ENCODE measurements around the gene GRK6. TPM values are rescaled to one million over a fixed set of nuclear protein-coding genes. Genes with fewer than 3 reads are reported as not detected.

Gene GRK6
- total and polyA plus RNA-seq, 9 of the 15 experiments (the other 6 are each of a cell fraction or from before 2014, with no cell fraction given) = 0.63 to 122 (median 44.5) TPM

DNA sequence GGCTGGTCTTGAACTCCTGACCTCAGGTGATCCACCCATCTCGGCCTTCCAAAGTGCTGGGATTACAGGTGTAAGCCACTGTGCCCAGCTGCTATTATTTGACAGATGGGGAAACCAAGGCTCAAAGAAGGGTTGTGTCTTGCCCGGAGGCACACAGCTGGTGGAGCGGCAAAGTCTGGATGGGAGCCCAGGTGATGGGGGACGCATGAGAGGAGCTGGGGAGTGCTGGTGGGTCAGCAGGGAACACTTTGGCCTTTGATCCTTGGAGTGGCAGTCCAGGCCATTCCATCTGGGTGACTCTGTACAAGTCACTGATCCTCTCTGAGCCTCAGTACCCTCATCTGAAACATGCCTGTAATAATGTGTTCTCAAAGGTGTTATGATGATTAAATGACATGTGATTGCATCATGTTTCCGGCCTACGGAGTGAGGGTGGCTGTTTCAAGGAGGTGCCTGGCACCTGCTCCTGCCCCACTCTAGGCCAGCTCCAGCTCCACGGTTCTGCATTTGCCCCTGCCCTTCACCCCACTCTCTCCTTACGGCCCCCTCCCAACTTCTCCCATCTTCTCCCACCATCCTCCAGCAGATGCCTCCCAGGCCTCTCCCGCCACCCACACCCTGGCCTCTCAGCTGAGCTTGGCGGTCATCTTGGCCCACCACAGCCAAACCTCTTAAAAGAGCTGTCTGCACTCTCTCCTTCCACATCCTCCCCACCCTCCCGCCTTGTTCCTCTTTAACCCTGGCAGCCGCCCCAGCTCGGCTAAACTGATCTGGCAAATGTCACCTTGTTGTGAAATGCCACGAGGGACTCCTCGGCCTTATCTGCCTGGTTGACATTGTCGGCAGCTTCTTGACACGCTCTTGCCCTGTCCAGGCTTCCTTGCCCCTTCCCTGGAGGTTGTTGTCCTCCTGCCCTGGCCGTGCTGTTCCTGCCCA, 52.5 kb downstream of the GRK6 start (continued):
- TF ChIP-seq, protein P1, sequence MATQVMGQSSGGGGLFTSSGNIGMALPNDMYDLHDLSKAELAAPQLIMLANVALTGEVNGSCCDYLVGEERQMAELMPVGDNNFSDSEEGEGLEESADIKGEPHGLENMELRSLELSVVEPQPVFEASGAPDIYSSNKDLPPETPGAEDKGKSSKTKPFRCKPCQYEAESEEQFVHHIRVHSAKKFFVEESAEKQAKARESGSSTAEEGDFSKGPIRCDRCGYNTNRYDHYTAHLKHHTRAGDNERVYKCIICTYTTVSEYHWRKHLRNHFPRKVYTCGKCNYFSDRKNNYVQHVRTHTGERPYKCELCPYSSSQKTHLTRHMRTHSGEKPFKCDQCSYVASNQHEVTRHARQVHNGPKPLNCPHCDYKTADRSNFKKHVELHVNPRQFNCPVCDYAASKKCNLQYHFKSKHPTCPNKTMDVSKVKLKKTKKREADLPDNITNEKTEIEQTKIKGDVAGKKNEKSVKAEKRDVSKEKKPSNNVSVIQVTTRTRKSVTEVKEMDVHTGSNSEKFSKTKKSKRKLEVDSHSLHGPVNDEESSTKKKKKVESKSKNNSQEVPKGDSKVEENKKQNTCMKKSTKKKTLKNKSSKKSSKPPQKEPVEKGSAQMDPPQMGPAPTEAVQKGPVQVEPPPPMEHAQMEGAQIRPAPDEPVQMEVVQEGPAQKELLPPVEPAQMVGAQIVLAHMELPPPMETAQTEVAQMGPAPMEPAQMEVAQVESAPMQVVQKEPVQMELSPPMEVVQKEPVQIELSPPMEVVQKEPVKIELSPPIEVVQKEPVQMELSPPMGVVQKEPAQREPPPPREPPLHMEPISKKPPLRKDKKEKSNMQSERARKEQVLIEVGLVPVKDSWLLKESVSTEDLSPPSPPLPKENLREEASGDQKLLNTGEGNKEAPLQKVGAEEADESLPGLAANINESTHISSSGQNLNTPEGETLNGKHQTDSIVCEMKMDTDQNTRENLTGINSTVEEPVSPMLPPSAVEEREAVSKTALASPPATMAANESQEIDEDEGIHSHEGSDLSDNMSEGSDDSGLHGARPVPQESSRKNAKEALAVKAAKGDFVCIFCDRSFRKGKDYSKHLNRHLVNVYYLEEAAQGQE (IDR thresholded peaks at IDR 0.05; ENCODE audit: borderline replicate concordance) = no peak
- TF ChIP-seq, protein P1 (CRISPR knock-in tag; IDR thresholded peaks at IDR 0.05; ENCODE audit: low read depth) = no peak
- TF ChIP-seq ILF3 (IDR thresholded peaks at IDR 0.05; ENCODE audit: borderline replicate concordance) = no peak
- peak; percentile 66; the same call in 1 of the 2 replicates for TF ChIP-seq ATF7 (IDR thresholded peaks at IDR 0.05)
- TF ChIP-seq SLC30A9 (CRISPR knock-in tag; IDR thresholded peaks at IDR 0.05) = no peak
- peak; percentile 61; the same call in 1 of the 2 replicates for TF ChIP-seq THRAP3 (IDR thresholded peaks at IDR 0.05; ENCODE audit: borderline replicate concordance)
- no peak for TF ChIP-seq FOXJ2 (tag; IDR thresholded peaks at IDR 0.05)
- TF ChIP-seq DMBX1 (CRISPR knock-in tag; IDR thresholded peaks at IDR 0.05; ENCODE audit: borderline replicate concordance) = peak; percentile 89
- TF ChIP-seq, protein P2, sequence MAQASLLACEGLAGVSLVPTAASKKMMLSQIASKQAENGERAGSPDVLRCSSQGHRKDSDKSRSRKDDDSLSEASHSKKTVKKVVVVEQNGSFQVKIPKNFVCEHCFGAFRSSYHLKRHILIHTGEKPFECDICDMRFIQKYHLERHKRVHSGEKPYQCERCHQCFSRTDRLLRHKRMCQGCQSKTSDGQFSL (CRISPR knock-in tag; IDR thresholded peaks at IDR 0.05) = no peak; the same call in 1 of the 2 replicates
- TF ChIP-seq, protein P2 (tag; IDR thresholded peaks at IDR 0.05) = 0 out of 4 replicates have a peak, but pooled peaks of 1 of the 2 experiments have one; percentile 22
- TF ChIP-seq, protein P3, sequence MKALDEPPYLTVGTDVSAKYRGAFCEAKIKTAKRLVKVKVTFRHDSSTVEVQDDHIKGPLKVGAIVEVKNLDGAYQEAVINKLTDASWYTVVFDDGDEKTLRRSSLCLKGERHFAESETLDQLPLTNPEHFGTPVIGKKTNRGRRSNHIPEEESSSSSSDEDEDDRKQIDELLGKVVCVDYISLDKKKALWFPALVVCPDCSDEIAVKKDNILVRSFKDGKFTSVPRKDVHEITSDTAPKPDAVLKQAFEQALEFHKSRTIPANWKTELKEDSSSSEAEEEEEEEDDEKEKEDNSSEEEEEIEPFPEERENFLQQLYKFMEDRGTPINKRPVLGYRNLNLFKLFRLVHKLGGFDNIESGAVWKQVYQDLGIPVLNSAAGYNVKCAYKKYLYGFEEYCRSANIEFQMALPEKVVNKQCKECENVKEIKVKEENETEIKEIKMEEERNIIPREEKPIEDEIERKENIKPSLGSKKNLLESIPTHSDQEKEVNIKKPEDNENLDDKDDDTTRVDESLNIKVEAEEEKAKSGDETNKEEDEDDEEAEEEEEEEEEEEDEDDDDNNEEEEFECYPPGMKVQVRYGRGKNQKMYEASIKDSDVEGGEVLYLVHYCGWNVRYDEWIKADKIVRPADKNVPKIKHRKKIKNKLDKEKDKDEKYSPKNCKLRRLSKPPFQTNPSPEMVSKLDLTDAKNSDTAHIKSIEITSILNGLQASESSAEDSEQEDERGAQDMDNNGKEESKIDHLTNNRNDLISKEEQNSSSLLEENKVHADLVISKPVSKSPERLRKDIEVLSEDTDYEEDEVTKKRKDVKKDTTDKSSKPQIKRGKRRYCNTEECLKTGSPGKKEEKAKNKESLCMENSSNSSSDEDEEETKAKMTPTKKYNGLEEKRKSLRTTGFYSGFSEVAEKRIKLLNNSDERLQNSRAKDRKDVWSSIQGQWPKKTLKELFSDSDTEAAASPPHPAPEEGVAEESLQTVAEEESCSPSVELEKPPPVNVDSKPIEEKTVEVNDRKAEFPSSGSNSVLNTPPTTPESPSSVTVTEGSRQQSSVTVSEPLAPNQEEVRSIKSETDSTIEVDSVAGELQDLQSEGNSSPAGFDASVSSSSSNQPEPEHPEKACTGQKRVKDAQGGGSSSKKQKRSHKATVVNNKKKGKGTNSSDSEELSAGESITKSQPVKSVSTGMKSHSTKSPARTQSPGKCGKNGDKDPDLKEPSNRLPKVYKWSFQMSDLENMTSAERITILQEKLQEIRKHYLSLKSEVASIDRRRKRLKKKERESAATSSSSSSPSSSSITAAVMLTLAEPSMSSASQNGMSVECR (CRISPR knock-in tag; IDR thresholded peaks at IDR 0.05) = no peak
- 0 out of 2 replicates have a peak, but pooled peaks have one; percentile 11 for TF ChIP-seq ESRRA (IDR thresholded peaks at IDR 0.05; ENCODE audit: borderline replicate concordance, low read depth)

Measured in K562 (cell line).